Activated CD8-positive, alpha-beta T cell treated with anti-CD3 and anti-CD28 coated beads for 36 hours (primary cell): ENCODE results near the gene XPC. TPM values are rescaled to one million over a fixed set of nuclear protein-coding genes. Genes with fewer than 3 reads are reported as not detected.

Experiments used
- ATAC-seq: fragments of 200-7000 bp; cut with Tn5 transposase; one replicate; pipeline ENCODE4 v1.10.0; 2021; ENCODE audit warnings: mild to moderate bottlenecking, moderate library complexity
- CTCF ChIA-PET: fragments of 350-600 bp; sonication (Branson Sonifier 250); formaldehyde crosslinking; loops from one replicate; lab custom pipeline; 2021; ENCODE audit warnings: antibody characterized with exemption; lab: Charles Lee
- POLR2A ChIA-PET: fragments of 350-600 bp; sonication (Branson Sonifier 250); formaldehyde crosslinking; loops from one replicate; lab custom pipeline; 2021; ENCODE audit warnings: antibody characterized with exemption; lab: Charles Lee
- DNase-seq: peaks from one replicate; pipeline ENCODE4 v3.0.0-alpha.2; 2020
- H3K27ac Mint-ChIP-seq: one replicate; pipeline ENCODE4 v1.8.0; 2021; ENCODE audit warnings: mild to moderate bottlenecking, mixed read lengths
- H3K27me3 Mint-ChIP-seq: one replicate; pipeline ENCODE4 v1.8.0; 2021; ENCODE audit warnings: mixed read lengths
- H3K36me3 Mint-ChIP-seq: one replicate; pipeline ENCODE4 v1.8.0; 2021; ENCODE audit warnings: low read depth, mixed read lengths
- H3K4me1 Mint-ChIP-seq: one replicate; pipeline ENCODE4 v1.8.0; 2021; ENCODE audit warnings: low read depth, mixed read lengths
- H3K4me3 Mint-ChIP-seq: one replicate; pipeline ENCODE4 v1.8.0; 2021; ENCODE audit warnings: mild to moderate bottlenecking, moderate library complexity, mixed read lengths
- H3K9me3 Mint-ChIP-seq: one replicate; pipeline ENCODE4 v1.8.0; 2021; ENCODE audit warnings: mixed read lengths
- CTCF ChIP-seq: fragments of 200-600 bp; IDR thresholded peaks from one replicate; pipeline ENCODE4 v1.8.0; 2022; ENCODE audit warnings: antibody characterized with exemption, mild to moderate bottlenecking
- intact Hi-C: fragments of 100-400 bp; cut with micrococcal nuclease; formaldehyde crosslinking; loops from one replicate; pipeline ENCODE4 v1.10.0; 2022
- total RNA-seq, 2 experiments: library from RNA; stranded (reverse); gene quantifications; one replicate each; pipeline ENCODE4 v1.2.3, GENCODE V29; 2021

XPC gene
- total RNA-seq, 2 experiments from 2014 or later, result 23.5 to 24.8 TPM

- H3K27ac Mint-ChIP-seq, result no peak overlapping the region
- H3K27me3 Mint-ChIP-seq, result no peaks in the 10 kb centered on the region
- intact Hi-C loops, result no loop called here
- H3K4me1 Mint-ChIP-seq, result no peaks in the 10 kb centered on the region
- POLR2A ChIA-PET, result no interaction called here
- no peak for TF ChIP-seq CTCF
- H3K36me3 Mint-ChIP-seq, result no peaks in the 10 kb centered on the region
- DNase-seq (no peak), ATAC-seq (no peak)
- CTCF ChIA-PET, result interaction anchor here (0.8 kb wide), 1 partner anchor 559 kb away, joined by 3 read pairs; no protein-coding TSS in a partner anchor
- H3K4me3 Mint-ChIP-seq, result no peak overlapping the region
- H3K9me3 Mint-ChIP-seq, result no peaks in the 10 kb centered on the region
Observed at GRCh38 chr3:14209581-14210289, 31.3 kb upstream of the XPC start.

- H3K4me1 Mint-ChIP-seq, result no peaks in the 10 kb centered on the region
- ATAC-seq, result no peak
- no peak overlapping the region for H3K4me3 Mint-ChIP-seq
Observed at GRCh38 chr3:14208977-14209394, 30.6 kb upstream of the XPC start.

GRCh38 chr3:14208168-14208567 lies 29.8 kb upstream of the XPC start:
- H3K27ac Mint-ChIP-seq, result no peak overlapping the region

More at GRCh38 chr3:14208977-14209394, 30.6 kb upstream of the XPC start:
- no peaks in the 10 kb centered on the region for H3K9me3 Mint-ChIP-seq
- no peak overlapping the region for H3K27ac Mint-ChIP-seq
- no peaks in the 10 kb centered on the region for H3K36me3 Mint-ChIP-seq
- intact Hi-C loops, result no loop called here
- no peak for DNase-seq
- POLR2A ChIA-PET, result no interaction called here
- CTCF ChIA-PET, result no interaction called here
- no peak for TF ChIP-seq CTCF
- no peaks in the 10 kb centered on the region for H3K27me3 Mint-ChIP-seq

GRCh38 chr3:14206548-14207177 lies 28.3 kb upstream of the XPC start:
- no peak overlapping the region for H3K4me3 Mint-ChIP-seq
- no peak overlapping the region for H3K27ac Mint-ChIP-seq
- no peaks in the 10 kb centered on the region for H3K36me3 Mint-ChIP-seq
- intact Hi-C loops, result no loop called here
- no peaks in the 10 kb centered on the region for H3K27me3 Mint-ChIP-seq
- TF ChIP-seq CTCF, result no peak
- no peak for ATAC-seq
- ChIA-PET CTCF (no interaction called here), POLR2A (no interaction called here)
- DNase-seq, result no peak
- H3K9me3 Mint-ChIP-seq, result no peaks in the 10 kb centered on the region
- H3K4me1 Mint-ChIP-seq, result no peaks in the 10 kb centered on the region

More at GRCh38 chr3:14208168-14208567, 29.8 kb upstream of the XPC start:
- ATAC-seq (no peak), DNase-seq (no peak)
- no peaks in the 10 kb centered on the region for H3K9me3 Mint-ChIP-seq
- CTCF ChIA-PET, result no interaction called here
- intact Hi-C loops, result no loop called here
- H3K36me3 Mint-ChIP-seq, result no peaks in the 10 kb centered on the region
- H3K27me3 Mint-ChIP-seq, result no peaks in the 10 kb centered on the region
- no peak for TF ChIP-seq CTCF
- H3K4me1 Mint-ChIP-seq, result no peaks in the 10 kb centered on the region
- POLR2A ChIA-PET, result no interaction called here
- no peak overlapping the region for H3K4me3 Mint-ChIP-seq
